Activated T-cell treated with anti-CD3 and anti-CD28 coated beads, Interleukin-2, amount 50 U/mL, for 24 hours (primary cell): ENCODE results near the gene TMEM132C.

Experiments
- DNase-seq: peaks from one replicate; pipeline ENCODE4 v3.0.0-alpha.2; 2020
- H3K27ac Mint-ChIP-seq: 2 replicates; pipeline ENCODE4 v1.8.0; 2020; ENCODE audit warnings: mild to moderate bottlenecking, mixed read lengths
- H3K27me3 Mint-ChIP-seq: 2 replicates; pipeline ENCODE4 v1.8.0; 2020; ENCODE audit warnings: mixed read lengths
- H3K36me3 Mint-ChIP-seq: 2 replicates; pipeline ENCODE4 v1.8.0; 2020; ENCODE audit warnings: low read depth, mixed read lengths
- H3K4me1 Mint-ChIP-seq: 2 replicates; pipeline ENCODE4 v1.8.0; 2020; ENCODE audit warnings: low read depth, mixed read lengths
- H3K4me3 Mint-ChIP-seq: 2 replicates; pipeline ENCODE4 v1.8.0; 2020; ENCODE audit warnings: mild to moderate bottlenecking, moderate library complexity, mixed read lengths
- H3K9me3 Mint-ChIP-seq: 2 replicates; pipeline ENCODE4 v1.8.0; 2020; ENCODE audit warnings: mixed read lengths

Gene TMEM132C

GRCh38 chr12:128393346-128393745 is 126.4 kb downstream of the TMEM132C start:
- Mint-ChIP-seq H3K9me3 (peaks cover 9% of the 10 kb centered on the region), H3K4me1 (no peaks in the 10 kb centered on the region), H3K4me3 (no peak overlapping the region), H3K27ac (no peak overlapping the region), H3K27me3 (no peaks in the 10 kb centered on the region), H3K36me3 (no peaks in the 10 kb centered on the region)
- DNase-seq, result no peak

DNA sequence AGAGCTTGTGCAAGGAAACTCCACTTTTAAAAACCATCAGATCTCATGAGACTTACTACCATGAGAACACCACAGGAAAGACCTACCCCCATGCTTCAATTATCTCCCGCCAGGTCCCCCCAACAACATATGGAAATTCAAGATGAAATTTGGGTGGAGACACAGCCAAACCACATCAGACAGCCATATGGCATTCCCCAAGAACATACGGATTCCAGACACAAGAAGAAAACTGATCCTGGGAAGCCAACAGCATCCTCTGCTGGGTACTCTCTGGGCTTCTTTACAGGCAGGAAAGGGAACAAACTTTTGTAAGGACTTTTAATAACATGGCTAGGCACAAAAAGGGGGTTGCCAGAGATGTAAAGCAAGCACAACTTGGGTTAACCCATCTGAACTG is 127.2 kb downstream of the TMEM132C start:
- Mint-ChIP-seq H3K36me3 (no peaks in the 10 kb centered on the region), H3K4me1 (no peaks in the 10 kb centered on the region), H3K27me3 (no peaks in the 10 kb centered on the region), H3K9me3 (peaks cover 9% of the 10 kb centered on the region), H3K4me3 (no peak overlapping the region), H3K27ac (no peak overlapping the region)
- DNase-seq, result no peak

DNA sequence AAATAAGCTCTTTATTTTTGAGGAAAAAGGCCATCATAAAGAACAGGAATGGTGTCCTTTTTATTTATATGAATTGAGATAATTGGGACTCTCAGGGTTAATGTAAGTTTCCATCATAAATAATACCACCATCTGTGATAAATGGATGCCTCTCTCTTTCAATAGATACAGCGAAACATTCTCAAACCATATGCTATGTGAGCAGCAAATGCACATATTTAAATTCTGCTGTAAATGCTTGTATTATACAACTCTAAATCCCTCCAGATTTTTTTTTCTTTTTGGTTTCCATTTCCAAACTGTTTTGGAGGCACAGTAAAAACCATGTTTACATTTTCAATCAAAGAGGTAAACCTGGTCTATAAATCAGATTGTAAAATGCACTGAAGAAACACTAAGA is 132.3 kb downstream of the TMEM132C start:
- Mint-ChIP-seq H3K9me3 (peaks cover 6% of the 10 kb centered on the region), H3K4me3 (no peak overlapping the region), H3K27me3 (no peaks in the 10 kb centered on the region), H3K27ac (no peak overlapping the region), H3K36me3 (no peaks in the 10 kb centered on the region), H3K4me1 (no peaks in the 10 kb centered on the region)
- no peak for DNase-seq

DNA sequence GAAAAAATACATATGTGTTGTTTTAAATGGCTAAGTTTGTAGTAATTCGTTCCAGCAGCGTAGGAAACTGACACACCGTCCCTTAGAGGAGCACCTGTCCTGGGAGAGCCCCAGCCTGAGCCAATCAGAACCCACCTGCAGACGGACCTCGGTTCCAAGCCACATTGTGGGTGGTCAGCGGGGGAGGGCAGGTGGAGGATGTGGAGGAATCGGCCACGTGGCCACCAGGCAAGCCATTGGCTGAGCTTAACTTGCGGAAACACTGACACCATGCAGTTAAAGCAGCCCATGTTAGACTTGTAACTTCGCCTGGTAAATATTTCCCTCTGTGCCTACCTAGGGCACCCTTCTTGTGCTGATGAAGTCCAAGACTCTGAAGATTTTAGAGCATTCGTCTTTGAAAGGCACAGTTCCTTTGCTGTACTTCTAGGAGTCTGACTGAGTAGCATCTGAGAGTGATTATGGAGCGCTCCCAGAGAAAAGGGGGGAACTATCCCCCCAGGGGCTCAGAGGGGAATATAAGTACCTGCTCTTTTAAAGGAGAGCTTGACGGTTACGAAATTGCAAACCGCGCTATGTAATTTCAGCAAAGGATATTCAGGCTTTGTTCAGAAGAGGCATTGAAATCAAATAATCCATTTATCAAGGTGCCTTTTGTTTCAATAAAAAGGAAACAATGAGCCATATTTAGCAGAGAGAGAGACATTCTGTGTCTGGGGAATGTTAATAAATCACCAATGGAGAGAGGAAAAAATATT is 135.7 kb downstream of the TMEM132C start:
- Mint-ChIP-seq H3K27me3 (no peaks in the 10 kb centered on the region), H3K36me3 (no peaks in the 10 kb centered on the region)

DNA sequence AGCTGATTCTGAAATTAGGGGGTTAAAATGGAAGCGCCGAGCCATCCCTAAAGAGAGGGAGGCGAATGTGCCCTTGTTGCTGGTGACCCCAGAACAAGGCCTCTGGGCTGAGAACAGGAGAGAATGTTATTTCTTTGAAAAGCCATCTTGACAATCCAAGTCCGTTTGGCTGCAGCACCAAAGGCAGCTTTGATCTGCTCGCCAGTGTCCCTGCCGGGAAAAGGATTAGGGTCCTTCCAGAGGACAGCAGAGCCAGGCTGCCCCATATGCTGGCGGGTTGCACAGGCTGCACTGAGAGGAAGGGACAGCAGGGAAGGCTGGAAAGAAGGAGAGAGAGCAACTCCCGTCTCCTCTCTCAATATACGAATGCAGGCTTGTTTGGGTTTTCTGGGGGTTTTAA is 141.7 kb downstream of the TMEM132C start:
- Mint-ChIP-seq H3K27ac (no peak overlapping the region), H3K36me3 (no peaks in the 10 kb centered on the region), H3K4me1 (no peaks in the 10 kb centered on the region), H3K9me3 (peaks cover 16% of the 10 kb centered on the region), H3K4me3 (no peak overlapping the region), H3K27me3 (no peaks in the 10 kb centered on the region)
- DNase-seq, result no peak

More for the DNA sequence above, 135.7 kb downstream of the TMEM132C start:
- H3K9me3 Mint-ChIP-seq, result peaks cover 13% of the 10 kb centered on the region
- no peak overlapping the region for H3K27ac Mint-ChIP-seq
- no peak overlapping the region for H3K4me3 Mint-ChIP-seq
- no peaks in the 10 kb centered on the region for H3K4me1 Mint-ChIP-seq
- DNase-seq, result no peak

DNA sequence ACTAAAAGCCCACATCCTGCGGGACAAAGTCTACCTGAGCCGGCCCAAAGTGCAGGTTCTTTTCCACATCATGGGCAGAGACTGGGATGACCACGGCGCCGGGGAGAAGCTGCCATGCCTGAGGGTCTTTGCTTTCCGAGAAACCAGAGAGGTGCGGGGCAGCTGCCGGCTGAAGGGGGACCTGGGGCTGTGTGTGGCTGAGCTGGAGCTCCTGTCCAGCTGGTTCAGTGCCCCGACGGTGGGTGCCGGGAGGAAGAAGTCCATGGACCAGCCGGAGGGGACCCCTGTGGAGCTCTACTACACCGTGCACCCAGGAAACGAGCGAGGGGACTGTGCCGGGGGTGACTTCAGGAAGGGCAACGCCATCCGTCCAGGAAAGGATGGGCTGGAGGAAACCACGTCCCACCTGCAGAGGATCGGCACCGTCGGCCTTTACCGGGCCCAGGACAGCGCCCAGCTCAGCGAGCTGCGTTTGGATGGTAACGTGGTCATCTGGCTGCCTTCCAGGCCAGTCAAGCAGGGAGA is 148.1 kb downstream of the TMEM132C start:
- Mint-ChIP-seq H3K9me3 (peaks cover 6% of the 10 kb centered on the region), H3K27ac (no peak overlapping the region), H3K4me3 (no peak overlapping the region), H3K36me3 (no peaks in the 10 kb centered on the region), H3K4me1 (no peaks in the 10 kb centered on the region), H3K27me3 (no peaks in the 10 kb centered on the region)
- no peak for DNase-seq

DNA sequence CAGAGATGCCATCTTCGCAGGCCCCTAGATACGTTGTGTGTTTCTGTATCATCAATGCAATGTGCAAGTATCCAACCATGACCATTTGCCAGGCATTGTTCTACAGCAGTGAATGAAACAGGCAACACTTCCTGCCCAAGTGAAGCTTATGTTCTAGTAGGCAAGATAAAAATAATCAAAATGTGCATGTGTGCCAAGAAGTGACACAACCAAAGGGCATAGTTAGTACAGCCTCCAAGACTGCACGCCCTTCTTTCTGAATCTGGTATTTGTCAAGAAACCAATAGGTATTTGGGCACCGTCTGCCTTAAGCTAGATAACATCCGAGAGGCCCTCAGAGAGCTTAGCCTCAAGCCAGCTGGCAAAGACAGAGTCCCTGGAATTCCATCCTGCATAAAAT is 152.0 kb downstream of the TMEM132C start:
- Mint-ChIP-seq H3K9me3 (no peaks in the 10 kb centered on the region), H3K27ac (no peak overlapping the region), H3K4me1 (no peaks in the 10 kb centered on the region), H3K4me3 (no peak overlapping the region), H3K27me3 (no peaks in the 10 kb centered on the region), H3K36me3 (no peaks in the 10 kb centered on the region)
- no peak for DNase-seq

DNA sequence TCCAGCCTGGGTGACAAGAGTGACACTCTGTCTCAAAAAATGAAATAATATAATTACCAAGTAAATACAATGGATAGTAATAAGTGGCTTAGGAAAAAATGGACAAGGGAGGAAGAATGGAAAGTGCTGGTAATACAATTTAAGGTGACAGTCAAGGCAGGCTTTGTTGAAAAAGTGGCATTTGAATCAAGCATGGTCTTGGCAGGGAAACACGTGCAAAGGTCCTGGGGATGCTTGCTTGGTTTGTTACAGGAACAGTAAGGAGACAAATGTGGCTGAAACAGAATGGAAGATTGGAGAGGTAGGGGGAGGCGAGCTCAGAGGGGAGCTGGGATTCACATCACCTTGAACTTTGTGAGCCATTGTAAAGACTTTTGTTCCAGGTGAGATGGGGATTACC is 153.2 kb downstream of the TMEM132C start:
- H3K4me1 Mint-ChIP-seq, result no peaks in the 10 kb centered on the region

GRCh38 chr12:128421375-128421774 is 154.4 kb downstream of the TMEM132C start:
- no peak for DNase-seq
- Mint-ChIP-seq H3K27me3 (no peaks in the 10 kb centered on the region), H3K36me3 (no peaks in the 10 kb centered on the region), H3K27ac (no peak overlapping the region), H3K4me3 (no peak overlapping the region), H3K4me1 (no peaks in the 10 kb centered on the region), H3K9me3 (peaks cover 6% of the 10 kb centered on the region)

More for the DNA sequence above, 153.2 kb downstream of the TMEM132C start:
- H3K36me3 Mint-ChIP-seq, result no peaks in the 10 kb centered on the region
- H3K27ac Mint-ChIP-seq, result no peak overlapping the region
- H3K4me3 Mint-ChIP-seq, result no peak overlapping the region
- peaks cover 6% of the 10 kb centered on the region for H3K9me3 Mint-ChIP-seq
- H3K27me3 Mint-ChIP-seq, result no peaks in the 10 kb centered on the region
- DNase-seq, result no peak

GRCh38 chr12:128423205-128423604 is 156.2 kb downstream of the TMEM132C start:
- no peaks in the 10 kb centered on the region for H3K36me3 Mint-ChIP-seq
- DNase-seq, result no peak
- no peaks in the 10 kb centered on the region for H3K27me3 Mint-ChIP-seq
- H3K27ac Mint-ChIP-seq, result no peak overlapping the region
- H3K4me3 Mint-ChIP-seq, result no peak overlapping the region
- no peaks in the 10 kb centered on the region for H3K4me1 Mint-ChIP-seq
- peaks cover 6% of the 10 kb centered on the region for H3K9me3 Mint-ChIP-seq

- no peak for DNase-seq
- H3K9me3 Mint-ChIP-seq, result peaks cover 8% of the 10 kb centered on the region
- no peak overlapping the region for H3K4me3 Mint-ChIP-seq
- H3K4me1 Mint-ChIP-seq, result no peaks in the 10 kb centered on the region
- H3K27ac Mint-ChIP-seq, result no peak overlapping the region
- no peaks in the 10 kb centered on the region for H3K36me3 Mint-ChIP-seq
- no peaks in the 10 kb centered on the region for H3K27me3 Mint-ChIP-seq
Measured at GRCh38 chr12:128424931-128425431, 158.0 kb downstream of the TMEM132C start.

- H3K4me1 Mint-ChIP-seq, result no peaks in the 10 kb centered on the region
- H3K9me3 Mint-ChIP-seq, result peaks cover 8% of the 10 kb centered on the region
- H3K4me3 Mint-ChIP-seq, result no peak overlapping the region
- H3K27me3 Mint-ChIP-seq, result no peaks in the 10 kb centered on the region
- no peak overlapping the region for H3K27ac Mint-ChIP-seq
- H3K36me3 Mint-ChIP-seq, result no peaks in the 10 kb centered on the region
- no peak for DNase-seq
Measured at GRCh38 chr12:128425666-128426331, 158.8 kb downstream of the TMEM132C start.

GRCh38 chr12:128426511-128426910 is 159.5 kb downstream of the TMEM132C start:
- H3K4me1 Mint-ChIP-seq, result no peaks in the 10 kb centered on the region
- H3K9me3 Mint-ChIP-seq, result peaks cover 8% of the 10 kb centered on the region
- no peak for DNase-seq
- no peaks in the 10 kb centered on the region for H3K36me3 Mint-ChIP-seq
- no peak overlapping the region for H3K27ac Mint-ChIP-seq
- no peak overlapping the region for H3K4me3 Mint-ChIP-seq
- H3K27me3 Mint-ChIP-seq, result no peaks in the 10 kb centered on the region

DNA sequence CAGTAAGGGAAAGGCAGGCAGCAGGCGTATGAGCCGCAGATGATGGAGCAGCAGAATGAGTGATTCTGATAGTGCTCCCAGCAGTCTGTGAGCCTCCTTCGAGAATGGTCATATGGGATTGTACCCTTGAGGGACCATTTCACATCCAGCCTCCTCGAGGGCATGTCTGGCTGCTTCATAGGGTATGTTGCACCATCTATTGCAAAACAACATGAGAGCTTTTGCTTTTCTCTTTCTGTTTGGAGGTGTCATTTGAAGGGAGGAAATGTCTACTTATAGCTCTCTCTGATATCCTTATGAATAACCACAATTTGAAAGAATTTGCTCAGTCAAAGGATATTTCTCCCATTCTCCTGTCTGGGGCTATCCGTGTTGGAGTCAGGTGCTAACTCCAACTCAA is 172.8 kb downstream of the TMEM132C start:
- Mint-ChIP-seq H3K4me1 (no peaks in the 10 kb centered on the region), H3K4me3 (no peak overlapping the region)

DNA sequence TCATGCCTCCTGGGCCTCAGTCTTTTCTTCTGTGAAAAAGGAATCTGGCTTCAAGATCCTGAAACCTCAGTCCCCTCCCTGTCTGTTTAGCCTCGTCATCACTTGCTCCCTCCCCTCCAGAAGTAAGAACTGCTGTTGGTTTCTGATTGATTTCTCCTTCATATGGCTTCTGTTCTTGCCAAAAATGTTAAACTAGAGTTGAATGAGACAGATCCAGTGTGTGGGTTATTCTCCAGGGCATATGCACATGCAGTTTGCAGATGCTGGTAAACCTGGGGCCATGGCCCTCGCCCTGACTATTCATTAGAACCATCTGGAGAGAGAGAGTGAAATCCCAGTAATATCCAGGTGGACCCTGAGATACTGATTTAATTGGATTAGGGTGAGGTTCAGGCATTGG is 175.1 kb downstream of the TMEM132C start:
- Mint-ChIP-seq H3K9me3 (no peaks in the 10 kb centered on the region), H3K27me3 (no peaks in the 10 kb centered on the region), H3K4me3 (no peak overlapping the region), H3K36me3 (no peaks in the 10 kb centered on the region), H3K4me1 (no peaks in the 10 kb centered on the region), H3K27ac (no peak overlapping the region)
- DNase-seq, result no peak

More for the DNA sequence above, 172.8 kb downstream of the TMEM132C start:
- H3K9me3 Mint-ChIP-seq, result no peaks in the 10 kb centered on the region
- H3K27ac Mint-ChIP-seq, result no peak overlapping the region
- no peaks in the 10 kb centered on the region for H3K36me3 Mint-ChIP-seq
- no peaks in the 10 kb centered on the region for H3K27me3 Mint-ChIP-seq
- DNase-seq, result no peak
